OCI-LY7 (cell line): ENCODE results near the gene AP1G2. TPM values are rescaled to one million over a fixed set of nuclear protein-coding genes. Genes with fewer than 3 reads are reported as not detected.
A peak's percentile ranks its signal among the peaks of the same experiment; 100 is the strongest.

Source experiments
- Bru-seq: library from RNA; stranded (reverse); fragments of 400-500 nt; gene quantifications from one replicate; lab custom pipeline; 2021; lab: Mats Ljungman, UMichigan
- BruChase-seq, 2 experiments: library from RNA; stranded (reverse); fragments of 400-500 nt; gene quantifications; one replicate each; lab custom pipeline; 2021; lab: Mats Ljungman, UMichigan
- BruUV-seq: library from RNA; stranded (reverse); fragments of 400-500 nt; replicated peaks from 2 replicates; lab custom pipeline; 2021; lab: Mats Ljungman, UMichigan
- CTCF ChIA-PET: fragments of 300-600 bp; sonication (Branson Sonifier 250); formaldehyde crosslinking; loops from one replicate; lab custom pipeline; 2022; ENCODE audit warnings: antibody characterized with exemption; ENCODE audit not compliant: unreplicated experiment; lab: Charles Lee
- POLR2A ChIA-PET: fragments of 300-600 bp; sonication (Branson Sonifier 250); formaldehyde crosslinking; loops from one replicate; lab custom pipeline; 2022; ENCODE audit warnings: antibody characterized with exemption; lab: Charles Lee
- DNase-seq: peaks from one replicate; pipeline ENCODE4 v3.0.0-alpha.2; 2015; ENCODE audit warnings: low spot score
- H2AFZ ChIP-seq: fragments of 200-600 bp; sonication (generic), shearing (Covaris generic); 2 replicates; pipeline ENCODE4 v1.6.1; 2014; ENCODE audit warnings: mild to moderate bottlenecking, antibody characterized with exemption, low read length, moderate library complexity
- H3K27ac ChIP-seq: fragments of 200-600 bp; sonication (generic); 2 replicates; pipeline ENCODE4 v1.5.1; 2014; ENCODE audit warnings: mixed run types, low read depth, mild to moderate bottlenecking, moderate library complexity, low read length, inconsistent platforms; ENCODE audit not compliant: poor library complexity, severe bottlenecking
- H3K36me3 ChIP-seq: fragments of 200-600 bp; sonication (generic); 2 replicates; pipeline ENCODE4 v1.6.1; 2014; ENCODE audit warnings: mild to moderate bottlenecking, antibody characterized with exemption, low read length, moderate library complexity, mixed read lengths; ENCODE audit not compliant: insufficient read depth
- H3K4me1 ChIP-seq: fragments of 200-600 bp; sonication (generic); 2 replicates; pipeline ENCODE4 v1.5.1; 2014; ENCODE audit warnings: mild to moderate bottlenecking, low read length; ENCODE audit not compliant: insufficient read depth, poor library complexity, severe bottlenecking
- H3K4me2 ChIP-seq: fragments of 200-600 bp; sonication (generic); 2 replicates; pipeline ENCODE4 v1.6.1; 2014; ENCODE audit warnings: mild to moderate bottlenecking, low read length
- H3K4me3 ChIP-seq: fragments of 200-600 bp; sonication (generic); 2 replicates; pipeline ENCODE4 v1.5.1; 2014; ENCODE audit warnings: mild to moderate bottlenecking, low read depth, low read length; ENCODE audit not compliant: poor library complexity, severe bottlenecking
- H3K79me2 ChIP-seq: fragments of 200-600 bp; sonication (generic); 2 replicates; pipeline ENCODE4 v1.6.1; 2016; ENCODE audit warnings: low read depth, mild to moderate bottlenecking, low read length, moderate library complexity, mixed read lengths; ENCODE audit not compliant: insufficient read depth
- H3K9me2 ChIP-seq: fragments of 200-600 bp; sonication (generic); 2 replicates; pipeline ENCODE4 v1.6.1; 2016; ENCODE audit warnings: mild to moderate bottlenecking, low read length, mixed read lengths; ENCODE audit not compliant: insufficient read depth
- H3K9me3 ChIP-seq: fragments of 200-600 bp; sonication (generic); 2 replicates; pipeline ENCODE4 v1.6.1; 2014; ENCODE audit warnings: mild to moderate bottlenecking, mixed run types, low read length, mixed read lengths
- H4K20me1 ChIP-seq: fragments of 200-600 bp; sonication (generic); 2 replicates; pipeline ENCODE4 v1.6.1; 2014; ENCODE audit warnings: mild to moderate bottlenecking, antibody characterized with exemption, low read length, moderate library complexity, mixed read lengths; ENCODE audit not compliant: insufficient read depth
- EZH2phosphoT487 ChIP-seq: fragments of 200-600 bp; sonication (generic); IDR thresholded peaks from 2 replicates; pipeline ENCODE4 v1.6.1; 2018; ENCODE audit warnings: low read depth, borderline replicate concordance, mild to moderate bottlenecking, mixed run types, antibody characterized with exemption, low read length, moderate library complexity, mixed read lengths
- intact Hi-C: fragments of 100-400 bp; cut with micrococcal nuclease; formaldehyde crosslinking; loops from one replicate; pipeline ENCODE4 v1.10.0; 2022; ENCODE audit not compliant: unreplicated experiment
- long read RNA-seq: library from polyadenylated mRNA; stranded (forward); transcript quantifications from one replicate; pipeline ENCODE4 v2.0.0, GENCODE V29; 2022
- total RNA-seq, 2 experiments: library from RNA; depleted of rRNA in 1 of 2; stranded (reverse); fragments of >200 nt in 1 of 2; shearing (Covaris generic) in 1 of 2; gene quantifications; 2 replicates each; pipeline ENCODE4 v1.2.3, GENCODE V29; 2014 to 2022
- TF ChIP-seq, protein P1 (sequence below): fragments of 200-600 bp; sonication (generic); conservative IDR thresholded peaks from 2 replicates; pipeline ENCODE4 v1.5.1; 2014; ENCODE audit warnings: mild to moderate bottlenecking, antibody characterized with exemption, low read length, moderate library complexity, mixed read lengths

AP1G2 gene, protein sequence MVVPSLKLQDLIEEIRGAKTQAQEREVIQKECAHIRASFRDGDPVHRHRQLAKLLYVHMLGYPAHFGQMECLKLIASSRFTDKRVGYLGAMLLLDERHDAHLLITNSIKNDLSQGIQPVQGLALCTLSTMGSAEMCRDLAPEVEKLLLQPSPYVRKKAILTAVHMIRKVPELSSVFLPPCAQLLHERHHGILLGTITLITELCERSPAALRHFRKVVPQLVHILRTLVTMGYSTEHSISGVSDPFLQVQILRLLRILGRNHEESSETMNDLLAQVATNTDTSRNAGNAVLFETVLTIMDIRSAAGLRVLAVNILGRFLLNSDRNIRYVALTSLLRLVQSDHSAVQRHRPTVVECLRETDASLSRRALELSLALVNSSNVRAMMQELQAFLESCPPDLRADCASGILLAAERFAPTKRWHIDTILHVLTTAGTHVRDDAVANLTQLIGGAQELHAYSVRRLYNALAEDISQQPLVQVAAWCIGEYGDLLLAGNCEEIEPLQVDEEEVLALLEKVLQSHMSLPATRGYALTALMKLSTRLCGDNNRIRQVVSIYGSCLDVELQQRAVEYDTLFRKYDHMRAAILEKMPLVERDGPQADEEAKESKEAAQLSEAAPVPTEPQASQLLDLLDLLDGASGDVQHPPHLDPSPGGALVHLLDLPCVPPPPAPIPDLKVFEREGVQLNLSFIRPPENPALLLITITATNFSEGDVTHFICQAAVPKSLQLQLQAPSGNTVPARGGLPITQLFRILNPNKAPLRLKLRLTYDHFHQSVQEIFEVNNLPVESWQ
- total RNA-seq (2014; rRNA removed; shearing (Covaris generic)) (110 and 129 TPM in 2 replicates), total RNA-seq (2022) (209 and 235 TPM in 2 replicates), Bru-seq, nascent RNA (percentile 74 among the genes with signal in this experiment), BruChase-seq, experiment 1, labeled RNA remaining after a 6-hour chase (percentile 91 among the genes with signal in this experiment), BruChase-seq, experiment 2, labeled RNA remaining after a 2-hour chase (percentile 87 among the genes with signal in this experiment)
- long read RNA-seq, transcript AP1G2-202 (22 exons, 2,609 nt), result major isoform, 53 of 295 reads
- long read RNA-seq, partial matches to known transcripts, result 41 of 295 reads
- long read RNA-seq, other reads (novel, unspliced or antisense), result 197 of 295 reads

DNA sequence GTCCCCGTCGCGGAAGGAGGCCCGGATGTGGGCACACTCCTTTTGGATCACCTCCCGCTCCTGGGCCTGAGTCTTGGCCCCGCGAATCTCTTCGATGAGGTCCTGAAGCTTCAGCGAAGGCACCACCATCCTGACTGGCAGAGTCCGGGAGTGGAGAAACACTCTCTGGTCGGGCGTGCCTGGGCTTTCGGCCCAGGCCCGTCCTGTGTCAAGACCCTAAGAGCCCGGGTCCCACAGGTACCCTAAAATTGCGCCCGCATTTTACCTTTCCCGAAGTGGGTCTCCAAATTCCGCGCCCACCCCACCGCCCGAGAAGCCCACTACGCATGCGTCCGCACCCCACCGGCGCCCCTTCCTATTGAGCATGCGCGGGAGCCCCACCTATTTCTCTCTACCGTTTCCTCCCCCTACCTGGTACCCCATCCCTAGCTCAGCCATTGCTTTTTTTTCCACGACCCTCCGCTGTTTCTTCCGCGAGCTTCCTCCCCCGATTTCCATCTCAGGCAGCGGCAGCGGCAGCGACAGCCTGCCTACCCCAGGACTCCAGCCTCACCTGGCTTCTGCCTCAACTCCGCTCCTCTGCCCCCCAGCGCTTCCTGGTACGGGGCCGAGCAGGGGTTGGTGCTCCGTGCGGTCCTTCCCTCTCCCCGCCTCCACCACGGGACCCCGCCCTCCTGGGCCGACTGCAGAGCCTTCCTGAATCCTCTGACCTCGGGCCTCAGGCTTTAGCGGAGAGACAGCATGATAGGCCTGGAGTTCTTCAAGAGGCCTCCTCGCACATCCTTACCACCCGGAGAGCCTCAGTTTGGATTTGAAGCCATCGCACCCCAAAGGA, at the start of gene AP1G2:
Gene AP1G2, minus strand, starts transcription at position 606 of the 835 bp plus-strand sequence. Its CDS starts 477 bp downstream, at position 129.
- Histone ChIP-seq H2AFZ (peak within 1 kb of the TSS; percentile 53; the same call in 1 of the 2 replicates), H3K4me3 (peak within 1 kb of the TSS; percentile 85), H3K36me3 (peaks cover 38% of the 10 kb centered on the region; the same call in 1 of the 2 replicates), H4K20me1 (no peaks in the 10 kb centered on the region; the same call in 1 of the 2 replicates), H3K4me2 (peak within 1 kb of the TSS; percentile 96), H3K9me2 (no peaks in the 10 kb centered on the region), H3K79me2 (peaks cover 9% of the 10 kb centered on the region; the same call in 1 of the 2 replicates), H3K27ac (peak within 1 kb of the TSS; percentile 55), H3K4me1 (peaks cover 29% of the 10 kb centered on the region), H3K9me3 (no peaks in the 10 kb centered on the region)
- POLR2A ChIA-PET, result interaction anchor here (0.8 to 1.7 kb wide), 5 partner anchors 10 to 526 kb away, joined by 3 to 9 read pairs (median 3); partner anchors contain the start of gene PCK2
- TF ChIP-seq EZH2phosphoT487, result no peak
- TF ChIP-seq, protein P1, sequence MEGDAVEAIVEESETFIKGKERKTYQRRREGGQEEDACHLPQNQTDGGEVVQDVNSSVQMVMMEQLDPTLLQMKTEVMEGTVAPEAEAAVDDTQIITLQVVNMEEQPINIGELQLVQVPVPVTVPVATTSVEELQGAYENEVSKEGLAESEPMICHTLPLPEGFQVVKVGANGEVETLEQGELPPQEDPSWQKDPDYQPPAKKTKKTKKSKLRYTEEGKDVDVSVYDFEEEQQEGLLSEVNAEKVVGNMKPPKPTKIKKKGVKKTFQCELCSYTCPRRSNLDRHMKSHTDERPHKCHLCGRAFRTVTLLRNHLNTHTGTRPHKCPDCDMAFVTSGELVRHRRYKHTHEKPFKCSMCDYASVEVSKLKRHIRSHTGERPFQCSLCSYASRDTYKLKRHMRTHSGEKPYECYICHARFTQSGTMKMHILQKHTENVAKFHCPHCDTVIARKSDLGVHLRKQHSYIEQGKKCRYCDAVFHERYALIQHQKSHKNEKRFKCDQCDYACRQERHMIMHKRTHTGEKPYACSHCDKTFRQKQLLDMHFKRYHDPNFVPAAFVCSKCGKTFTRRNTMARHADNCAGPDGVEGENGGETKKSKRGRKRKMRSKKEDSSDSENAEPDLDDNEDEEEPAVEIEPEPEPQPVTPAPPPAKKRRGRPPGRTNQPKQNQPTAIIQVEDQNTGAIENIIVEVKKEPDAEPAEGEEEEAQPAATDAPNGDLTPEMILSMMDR, result no peak
- intact Hi-C loops, result loop anchor here (10.0 kb wide), 1 partner anchor 797 kb away; the partner anchor contains the start of gene NFATC4
- CTCF ChIA-PET, result interaction anchor here (0.7 kb wide), 1 partner anchor 9 kb away, joined by 3 read pairs; no protein-coding TSS in a partner anchor
- peak; percentile 90 for DNase-seq
- no TSS peak for BruUV-seq

DNA sequence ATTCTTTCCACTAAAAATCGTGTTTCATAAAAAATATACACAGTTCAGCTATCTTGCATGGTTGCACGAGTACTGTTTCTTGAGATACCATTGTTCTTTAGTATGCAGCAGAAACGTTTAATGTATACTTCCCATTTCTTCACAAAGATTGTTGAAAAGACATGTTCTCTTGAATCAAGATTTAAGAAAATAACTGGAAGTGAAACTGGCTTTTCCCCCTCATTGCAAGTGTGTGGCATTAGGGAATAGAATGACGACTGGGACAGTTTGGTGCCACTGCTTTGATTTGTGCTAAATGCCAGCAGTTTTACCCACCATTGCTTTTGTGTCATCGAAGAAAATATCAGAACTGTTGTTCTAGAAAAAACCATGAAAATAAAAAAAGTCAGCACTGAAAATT, 48.3 kb upstream of the AP1G2 start:
- ChIA-PET POLR2A (interaction anchor here (0.7 kb wide), 1 partner anchor 281 kb away, joined by 3 read pairs; no protein-coding TSS in a partner anchor), CTCF (no interaction called here)
- Histone ChIP-seq H3K9me2 (no peaks in the 10 kb centered on the region), H3K4me1 (no peaks in the 10 kb centered on the region), H3K4me3 (no peak overlapping the region), H2AFZ (no peak overlapping the region), H3K36me3 (no peaks in the 10 kb centered on the region), H4K20me1 (no peaks in the 10 kb centered on the region), H3K9me3 (no peaks in the 10 kb centered on the region), H3K4me2 (no peak overlapping the region), H3K27ac (no peak overlapping the region), H3K79me2 (no peaks in the 10 kb centered on the region)
- TF ChIP-seq EZH2phosphoT487, result no peak
- TF ChIP-seq, protein P1, result no peak
- no peak for DNase-seq
- no TSS peak for BruUV-seq
- intact Hi-C loops, result no loop called here
